ENCODE measurements around the gene CTCF. TPM values are rescaled to one million over a fixed set of nuclear protein-coding genes. Genes with fewer than 3 reads are reported as not detected.

CTCF gene
- total and polyA plus RNA-seq, 4 experiments from 2014 or later: 26.5 to 85.7 (median 71.2) TPM

Other genes starting within 250 kb of the CTCF start
- not detected for gene KCTD19, start 235.8 kb upstream of the CTCF start, total RNA-seq
- under 1 TPM in 1 of 2 donors, not detected in 1; 0.10 TPM for gene KCTD19, start 235.8 kb upstream of the CTCF start, polyA plus RNA-seq
- gene LRRC36, start 235.7 kb upstream of the CTCF start, total RNA-seq: not detected
- gene LRRC36, start 235.7 kb upstream of the CTCF start, polyA plus RNA-seq: not detected
- gene TPPP3, start 169.0 kb upstream of the CTCF start, total RNA-seq: not detected
- gene TPPP3, start 169.0 kb upstream of the CTCF start, polyA plus RNA-seq: not detected
- gene ZDHHC1, start 146.0 kb upstream of the CTCF start, total RNA-seq: not detected
- not detected for gene ZDHHC1, start 146.0 kb upstream of the CTCF start, polyA plus RNA-seq
- gene HSD11B2, start 131.4 kb upstream of the CTCF start, total RNA-seq: not detected
- gene HSD11B2, start 131.4 kb upstream of the CTCF start, polyA plus RNA-seq: under 1 TPM in 1 of 2 donors, not detected in 1; 0.29 TPM
- 10 to 100 TPM; 42.8 to 49.0 TPM for gene ATP6V0D1, start 81.4 kb upstream of the CTCF start, total RNA-seq
- gene ATP6V0D1, start 81.4 kb upstream of the CTCF start, polyA plus RNA-seq: 100 to 1,000 TPM in 1 of 2 donors, 10 to 100 TPM in 1; 92.8 to 133 TPM
- gene AGRP, start 79.0 kb upstream of the CTCF start, total RNA-seq: not detected
- gene AGRP, start 79.0 kb upstream of the CTCF start, polyA plus RNA-seq: not detected
- 10 to 100 TPM; 46.8 to 53.8 TPM for gene RIPOR1, start 33.7 kb upstream of the CTCF start, total RNA-seq
- 1 to 10 TPM in 1 of 2 donors, under 1 TPM in 1; 0.75 to 7.1 TPM for gene RIPOR1, start 33.7 kb upstream of the CTCF start, polyA plus RNA-seq
- 100 to 1,000 TPM; 194 to 195 TPM for gene CARMIL2, start 82.6 kb downstream of the CTCF start, total RNA-seq
- 10 to 100 TPM in 1 of 2 donors, 1 to 10 TPM in 1; 7.5 to 36.3 TPM for gene CARMIL2, start 82.6 kb downstream of the CTCF start, polyA plus RNA-seq
- 10 to 100 TPM; 49.6 to 50.6 TPM for gene ACD, start 97.7 kb downstream of the CTCF start, total RNA-seq
- 10 to 100 TPM; 33.3 to 48.5 TPM for gene ACD, start 97.7 kb downstream of the CTCF start, polyA plus RNA-seq
- 1 to 10 TPM; 7.4 to 8.8 TPM for gene PARD6A, start 98.4 kb downstream of the CTCF start, total RNA-seq
- 10 to 100 TPM; 17.8 to 26.5 TPM for gene PARD6A, start 98.4 kb downstream of the CTCF start, polyA plus RNA-seq
- 1 to 10 TPM; 6.7 to 7.7 TPM for gene ENKD1, start 104.2 kb downstream of the CTCF start, total RNA-seq
- gene ENKD1, start 104.2 kb downstream of the CTCF start, polyA plus RNA-seq: 1 to 10 TPM; 1.1 to 2.4 TPM
- gene C16orf86, start 104.3 kb downstream of the CTCF start, total RNA-seq: 1 to 10 TPM; 2.9 to 3.6 TPM
- 1 to 10 TPM; 4.1 TPM for gene C16orf86, start 104.3 kb downstream of the CTCF start, polyA plus RNA-seq
- 10 to 100 TPM; 18.0 to 19.8 TPM for gene GFOD2, start 156.8 kb downstream of the CTCF start, total RNA-seq
- gene GFOD2, start 156.8 kb downstream of the CTCF start, polyA plus RNA-seq: 10 to 100 TPM; 10.8 to 19.2 TPM
- 10 to 100 TPM; 25.6 to 27.8 TPM for gene RANBP10, start 244.0 kb downstream of the CTCF start, total RNA-seq
- 10 to 100 TPM in 1 of 2 donors, 1 to 10 TPM in 1; 7.1 to 14.7 TPM for gene RANBP10, start 244.0 kb downstream of the CTCF start, polyA plus RNA-seq
- gene TSNAXIP1, start 244.4 kb downstream of the CTCF start, total RNA-seq: under 1 TPM; 0.44 to 0.64 TPM
- gene TSNAXIP1, start 244.4 kb downstream of the CTCF start, polyA plus RNA-seq: not detected